SK-N-MC (cell line): ENCODE measurements around the gene SUOX.

Experiments used
- EZH2 ChIP-seq: fragments of 200-600 bp; sonication (generic); IDR thresholded peaks from one replicate; pipeline ENCODE4 v1.6.1; 2017; ENCODE audit warnings: antibody characterized with exemption
- FOXP2 ChIP-seq: optimal IDR thresholded peaks from 2 replicates; pipeline ENCODE3; 2011; ENCODE audit warnings: mild to moderate bottlenecking, moderate library complexity; ENCODE audit not compliant: insufficient read depth; ENCODE audit errors: extremely low read length, control extremely low read depth
- POLR2AphosphoS5 ChIP-seq: IDR thresholded peaks from 2 replicates; pipeline ENCODE4 v1.6.1; 2012; ENCODE audit warnings: mild to moderate bottlenecking, low read depth, low read length, borderline replicate concordance

GRCh38 chr12:56004211-56004610 is 7.1 kb downstream of the SUOX start:
- TF ChIP-seq POLR2AphosphoS5 (no peak), EZH2 (no peak), FOXP2 (no peak)
